HCT116 (cell line): ENCODE measurements around the gene GUK1. TPM values are rescaled to one million over a fixed set of nuclear protein-coding genes. Genes with fewer than 3 reads are reported as not detected.

ENCODE experiments used
- ATAC-seq: fragments of 200-7000 bp; cut with Tn5 transposase; 2 replicates; pipeline ENCODE4 v1.9.1; 2020; ENCODE audit warnings: mild to moderate bottlenecking, moderate library complexity
- BruUV-seq: library from RNA; stranded (reverse); fragments of 400-500 nt; replicated peaks from 2 replicates; lab custom pipeline; 2021; lab: Mats Ljungman, UMichigan
- CTCF ChIA-PET: fragments of 300-600 bp; sonication (Branson Sonifier 250); formaldehyde crosslinking; loops from one replicate; lab custom pipeline; 2021; ENCODE audit warnings: antibody characterized with exemption; lab: Charles Lee
- POLR2A ChIA-PET: fragments of 300-600, 350-600 bp; sonication (Branson Sonifier 250); formaldehyde crosslinking; loops from one replicate; lab custom pipeline; 2021; ENCODE audit warnings: antibody characterized with exemption; lab: Charles Lee
- RAD21 ChIA-PET, 2 experiments: fragments of 300-600 bp; sonication (Branson Sonifier 250); formaldehyde crosslinking; loops; one replicate each; lab custom pipeline; 2023; ENCODE audit warnings: low total read pairs in 2 of 2; ENCODE audit not compliant: uncharacterized antibody in 2 of 2, unreplicated experiment in 2 of 2, low non-redundant PET in 1 of 2; lab: Charles Lee
- DNase-seq: peaks from one replicate; pipeline ENCODE4 v3.0.0-alpha.2; 2010; ENCODE audit warnings: low read depth, low spot score
- H2AFZ ChIP-seq: fragments of 200-600 bp; shearing (Covaris generic), sonication (generic); 2 replicates; pipeline ENCODE4 v1.6.1; 2017; ENCODE audit warnings: low read depth, mixed run types, mixed read lengths, antibody characterized with exemption, low read length; ENCODE audit not compliant: poor library complexity, severe bottlenecking
- H3K27ac ChIP-seq: 2 replicates; pipeline ENCODE4 v1.5.1; 2012; ENCODE audit warnings: low read depth, low read length
- H3K27me3 ChIP-seq: fragments of 200-600 bp; sonication (generic); 2 replicates; pipeline ENCODE4 v1.6.1; 2016; ENCODE audit warnings: mixed run types, low read length, mixed read lengths; ENCODE audit not compliant: insufficient read depth
- H3K36me3 ChIP-seq, 2 experiments: fragments of 200-500 bp in 1 of 2; fragments of 200-600 bp in 1 of 2; sonication (Bioruptor generic) in 1 of 2; sonication (generic) in 1 of 2; 2 replicates each; pipeline versions ENCODE4 v1.5.1 to v1.6.1; 2014 to 2016; ENCODE audit warnings: low read length in 2 of 2, inconsistent platforms in 1 of 2, mixed read lengths in 1 of 2, mixed run types in 1 of 2; ENCODE audit not compliant: insufficient read depth in 2 of 2, control insufficient read depth in 1 of 2
- H3K4me1 ChIP-seq, 2 experiments: fragments of 200-600 bp in 1 of 2; sonication (generic) in 1 of 2; 2 replicates each; pipeline versions ENCODE4 v1.5.1 to v1.6.1; 2012 to 2017; ENCODE audit warnings: low read length in 2 of 2, inconsistent platforms in 1 of 2, mild to moderate bottlenecking in 1 of 2, mixed read lengths in 1 of 2, mixed run types in 1 of 2, moderate library complexity in 1 of 2; ENCODE audit not compliant: insufficient read depth in 2 of 2, control insufficient read depth in 1 of 2
- H3K4me2 ChIP-seq: fragments of 200-600 bp; sonication (generic); 2 replicates; pipeline ENCODE4 v1.6.1; 2017; ENCODE audit warnings: mixed run types, low read length, mixed read lengths
- H3K4me3 ChIP-seq, 2 experiments: fragments of 200-600 bp in 1 of 2; sonication (generic) in 1 of 2; replicated peaks in 1 of 2; 2 replicates each; pipeline ENCODE4 v1.5.1; 2011 to 2016; ENCODE audit warnings: low read length in 2 of 2, control low read depth in 1 of 2, low read depth in 1 of 2, mild to moderate bottlenecking in 1 of 2, mixed read lengths in 1 of 2, mixed run types in 1 of 2
- H3K79me2 ChIP-seq: fragments of 200-600 bp; sonication (generic); 2 replicates; pipeline ENCODE4 v1.6.1; 2017; ENCODE audit warnings: mild to moderate bottlenecking, mixed run types, low read length, moderate library complexity, mixed read lengths; ENCODE audit not compliant: insufficient read depth
- H3K9ac ChIP-seq: fragments of 200-600 bp; sonication (generic); 2 replicates; pipeline ENCODE4 v1.6.1; 2016; ENCODE audit warnings: low read length, mixed read lengths
- H3K9me2 ChIP-seq: fragments of 200-600 bp; sonication (generic), shearing (Covaris generic); 2 replicates; pipeline ENCODE4 v1.6.1; 2017; ENCODE audit warnings: mixed run types, mild to moderate bottlenecking, moderate library complexity; ENCODE audit not compliant: insufficient read depth
- H3K9me3 ChIP-seq, 2 experiments: fragments of 200-500 bp in 1 of 2; fragments of 200-600 bp in 1 of 2; sonication (Bioruptor generic) in 1 of 2; sonication (generic) in 1 of 2; 2 replicates each; pipeline ENCODE4 v1.6.1; 2014 to 2017; ENCODE audit warnings: low read length in 2 of 2, mixed read lengths in 2 of 2, inconsistent platforms in 1 of 2, low read depth in 1 of 2, mild to moderate bottlenecking in 1 of 2, mixed run types in 1 of 2, moderate library complexity in 1 of 2; ENCODE audit not compliant: control insufficient read depth in 1 of 2, insufficient read depth in 1 of 2
- H4K20me1 ChIP-seq: fragments of 200-600 bp; sonication (generic), shearing (Covaris generic); 2 replicates; pipeline ENCODE4 v1.6.1; 2017; ENCODE audit warnings: mixed run types, mild to moderate bottlenecking, moderate library complexity; ENCODE audit not compliant: insufficient read depth
- ATF3 ChIP-seq: IDR thresholded peaks from 2 replicates; pipeline ENCODE4 v1.6.1; 2012
- EGR1 ChIP-seq: IDR thresholded peaks from 2 replicates; pipeline ENCODE4 v1.6.1; 2012; ENCODE audit warnings: low read depth
- ELF1 ChIP-seq: IDR thresholded peaks from 2 replicates; pipeline ENCODE4 v1.6.1; 2012; ENCODE audit warnings: low read depth, borderline replicate concordance
- EZH2phosphoT487 ChIP-seq: fragments of 200-600 bp; IDR thresholded peaks from 2 replicates; pipeline ENCODE4 v1.6.1; 2018; ENCODE audit warnings: antibody characterized with exemption, borderline replicate concordance
- JUND ChIP-seq: IDR thresholded peaks from 2 replicates; pipeline ENCODE4 v1.6.1; 2012
- POLR2A ChIP-seq: IDR thresholded peaks from 2 replicates; pipeline ENCODE4 v1.7.0; 2011; ENCODE audit warnings: borderline replicate concordance; ENCODE audit not compliant: insufficient read depth, insufficient read length; ENCODE audit errors: extremely low read depth
- RAD21 ChIP-seq: IDR thresholded peaks from 2 replicates; pipeline ENCODE4 v1.6.1; 2012; ENCODE audit warnings: low read depth, mild to moderate bottlenecking
- SP1 ChIP-seq: IDR thresholded peaks from 2 replicates; pipeline ENCODE4 v1.6.1; 2012; ENCODE audit warnings: low read depth
- SRF ChIP-seq: IDR thresholded peaks from 2 replicates; pipeline ENCODE4 v1.6.1; 2012; ENCODE audit warnings: low read depth
- TCF7L2 ChIP-seq: IDR thresholded peaks from 2 replicates; pipeline ENCODE4 v1.7.0; 2011; ENCODE audit warnings: borderline replicate concordance, inconsistent platforms; ENCODE audit not compliant: insufficient read depth, insufficient read length; ENCODE audit errors: extremely low read depth
- ZBTB33 ChIP-seq: IDR thresholded peaks from 2 replicates; pipeline ENCODE4 v1.6.1; 2011; ENCODE audit warnings: mild to moderate bottlenecking, low read length, moderate library complexity; ENCODE audit not compliant: insufficient replicate concordance; ENCODE audit errors: extremely low read depth
- ZNF274 ChIP-seq: fragments of 200-500 bp; sonication (Bioruptor generic); IDR thresholded peaks from 2 replicates; pipeline ENCODE4 v1.6.1; 2014; ENCODE audit warnings: mild to moderate bottlenecking, low read depth, low read length, inconsistent platforms
- intact Hi-C: fragments of 100-400 bp; cut with micrococcal nuclease; formaldehyde crosslinking; loops from 2 replicates; pipeline ENCODE4 v1.10.0; 2022
- total RNA-seq: library from RNA; stranded (reverse); gene quantifications from one replicate; pipeline ENCODE4 v1.2.1, GENCODE V29; 2021; ENCODE audit not compliant: unreplicated experiment
- TF ChIP-seq, protein P1 (sequence below): IDR thresholded peaks from 2 replicates; pipeline ENCODE4 v1.6.1; 2012

The GUK1 gene
- total RNA-seq, 1 experiment from 2014 or later = 145 TPM

DNA sequence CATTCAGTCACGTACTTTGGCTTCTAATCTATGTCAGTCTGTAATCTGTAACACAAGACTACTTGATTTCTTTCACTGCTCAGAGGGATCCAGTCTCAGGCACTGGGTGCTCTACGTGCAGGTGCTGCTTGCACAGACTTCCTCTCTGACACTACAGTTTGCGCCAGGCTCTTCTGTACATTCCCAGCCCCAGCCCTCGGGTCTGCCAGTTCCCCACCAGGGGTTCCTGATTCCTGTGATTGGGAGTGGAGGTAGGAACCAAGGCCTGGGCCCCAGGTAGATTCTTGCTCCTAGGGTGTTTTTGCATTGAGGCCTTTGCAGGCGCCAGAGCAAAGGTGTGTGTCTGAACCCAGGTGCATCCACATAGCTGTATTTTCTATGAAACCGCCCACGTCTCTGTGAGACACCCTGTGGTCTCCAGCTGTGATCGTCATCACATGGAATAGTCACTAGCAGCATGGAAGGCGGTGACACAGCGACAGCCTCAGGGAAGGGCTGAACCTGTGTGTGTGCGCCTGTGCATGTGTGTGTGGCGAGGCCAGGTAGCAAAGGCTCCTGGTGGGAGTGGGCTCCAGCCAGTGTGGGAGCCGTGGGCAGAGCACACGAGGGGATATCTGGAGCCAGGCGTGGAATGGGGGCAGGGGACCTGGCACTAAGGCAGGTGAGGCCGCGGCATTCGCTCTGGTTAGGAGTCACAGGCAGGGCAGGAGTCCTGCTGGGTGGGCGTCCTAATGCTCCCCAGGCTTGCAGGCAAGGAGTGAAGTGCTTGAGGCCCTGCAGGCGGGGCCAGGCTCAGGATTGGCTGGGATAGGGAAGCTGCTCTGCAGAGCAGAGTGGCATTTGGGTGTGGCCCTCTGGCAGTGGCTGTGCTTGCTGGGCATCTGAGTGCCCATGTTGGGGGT is 14.8 kb downstream of the GUK1 start:
- no peaks in the 10 kb centered on the region for H3K79me2 ChIP-seq
- BruUV-seq = no TSS peak
- ChIA-PET RAD21 (no interaction called here), POLR2A (interaction anchor here (0.5 to 1.6 kb wide), 2 partner anchors 11 to 252 kb away, joined by 4 to 5 read pairs; partner anchors contain the start of genes IBA57 and TRIM11), CTCF (interaction anchor here (0.6 kb wide), 1 partner anchor 10 kb away, joined by 3 read pairs; no protein-coding TSS in a partner anchor)
- H3K27ac ChIP-seq = no peak overlapping the region
- no peak overlapping the region for H3K4me3 ChIP-seq
- TF ChIP-seq TCF7L2 = no peak
- ATAC-seq = peak; percentile 61
- no peak overlapping the region for H3K9ac ChIP-seq
- H4K20me1 ChIP-seq = no peaks in the 10 kb centered on the region
- no peak overlapping the region for H2AFZ ChIP-seq
- H3K9me3 ChIP-seq = no peaks in the 10 kb centered on the region
- no peaks in the 10 kb centered on the region for H3K9me2 ChIP-seq
- peaks cover 11% of the 10 kb centered on the region in 2 experiments; a peak in 3 of 4 replicates for H3K4me1 ChIP-seq
- no peaks in the 10 kb centered on the region for H3K27me3 ChIP-seq
- peak overlapping the region; percentile 40 for H3K4me2 ChIP-seq
- no peak for DNase-seq
- intact Hi-C loops = no loop called here
- H3K36me3 ChIP-seq = no peaks in the 10 kb centered on the region

DNA sequence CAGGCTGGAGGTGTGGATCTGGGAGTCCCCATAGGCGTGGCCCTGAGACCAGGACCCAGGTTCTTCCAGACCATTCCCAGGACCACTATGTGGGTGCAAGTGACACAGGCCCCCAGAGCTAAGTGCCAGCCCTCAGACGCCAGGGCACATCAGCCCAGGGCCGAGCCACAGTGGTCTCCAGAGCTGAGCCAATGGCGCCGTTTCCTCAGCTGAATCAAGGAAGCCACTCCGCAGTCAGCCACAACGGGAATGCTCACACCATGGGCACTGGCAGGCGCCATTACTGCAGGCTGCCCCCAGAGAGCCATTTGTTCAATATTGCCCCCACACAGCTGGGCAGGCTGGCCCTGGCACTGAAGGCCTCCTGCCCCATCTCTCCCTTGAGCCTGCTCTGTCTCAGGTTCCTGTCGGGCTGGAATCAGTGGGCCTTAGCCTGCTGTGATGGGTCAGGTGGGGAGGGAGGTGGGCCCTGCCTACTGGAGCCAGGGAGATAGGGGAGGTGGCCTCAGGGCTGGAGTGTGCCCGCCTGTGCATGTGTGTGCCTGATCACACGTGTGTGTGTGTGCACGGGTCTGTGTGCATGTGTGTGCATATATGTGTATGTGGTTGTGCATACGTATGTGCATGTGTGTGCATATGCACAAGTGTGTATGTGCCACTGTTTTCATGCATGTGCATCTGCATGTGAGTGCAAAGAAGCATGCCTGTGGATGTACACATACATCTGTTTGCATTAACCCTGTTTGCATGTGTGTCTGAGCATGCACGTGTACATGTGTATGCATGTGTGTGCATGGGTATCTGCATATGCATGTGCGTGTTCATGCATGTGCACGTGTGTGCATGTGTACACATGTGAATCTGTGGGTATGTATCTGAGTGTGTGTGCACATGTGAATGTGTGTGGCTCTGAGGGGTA is 15.8 kb downstream of the GUK1 start:
- Histone ChIP-seq H3K9ac (no peak overlapping the region), H2AFZ (no peak overlapping the region), H3K27me3 (no peaks in the 10 kb centered on the region), H3K9me3 (no peaks in the 10 kb centered on the region), H4K20me1 (no peaks in the 10 kb centered on the region), H3K4me1 (peaks cover 11% of the 10 kb centered on the region in 2 experiments; a peak in 3 of 4 replicates), H3K27ac (no peak overlapping the region), H3K4me3 (no peak overlapping the region), H3K36me3 (no peaks in the 10 kb centered on the region), H3K4me2 (peak overlapping the region; percentile 40), H3K9me2 (no peaks in the 10 kb centered on the region), H3K79me2 (no peaks in the 10 kb centered on the region)
- ChIA-PET CTCF (no interaction called here), POLR2A (interaction anchor here (1.6 kb wide), 1 partner anchor 10 kb away, joined by 5 read pairs; the partner anchor contains the start of gene IBA57), RAD21 (no interaction called here)
- no peak for ATAC-seq
- no TSS peak for BruUV-seq
- no peak for DNase-seq
- intact Hi-C loops = no loop called here
- TF ChIP-seq RAD21 = no peak
- no peak for TF ChIP-seq ZBTB33
- TF ChIP-seq EGR1 = no peak
- TF ChIP-seq SP1 = no peak
- no peak for TF ChIP-seq ELF1
- TF ChIP-seq EZH2phosphoT487 = no peak
- TF ChIP-seq POLR2A = no peak
- TF ChIP-seq SRF = no peak
- TF ChIP-seq JUND = no peak
- no peak for TF ChIP-seq ZNF274
- TF ChIP-seq, protein P1, sequence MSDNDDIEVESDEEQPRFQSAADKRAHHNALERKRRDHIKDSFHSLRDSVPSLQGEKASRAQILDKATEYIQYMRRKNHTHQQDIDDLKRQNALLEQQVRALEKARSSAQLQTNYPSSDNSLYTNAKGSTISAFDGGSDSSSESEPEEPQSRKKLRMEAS = no peak
- TF ChIP-seq ATF3 = no peak
- TF ChIP-seq TCF7L2 = no peak
